Measurements from ENCODE around the gene BDKRB1.
A peak's percentile ranks its signal among the peaks of the same experiment; 100 is the strongest.

The BDKRB1 gene

DNA sequence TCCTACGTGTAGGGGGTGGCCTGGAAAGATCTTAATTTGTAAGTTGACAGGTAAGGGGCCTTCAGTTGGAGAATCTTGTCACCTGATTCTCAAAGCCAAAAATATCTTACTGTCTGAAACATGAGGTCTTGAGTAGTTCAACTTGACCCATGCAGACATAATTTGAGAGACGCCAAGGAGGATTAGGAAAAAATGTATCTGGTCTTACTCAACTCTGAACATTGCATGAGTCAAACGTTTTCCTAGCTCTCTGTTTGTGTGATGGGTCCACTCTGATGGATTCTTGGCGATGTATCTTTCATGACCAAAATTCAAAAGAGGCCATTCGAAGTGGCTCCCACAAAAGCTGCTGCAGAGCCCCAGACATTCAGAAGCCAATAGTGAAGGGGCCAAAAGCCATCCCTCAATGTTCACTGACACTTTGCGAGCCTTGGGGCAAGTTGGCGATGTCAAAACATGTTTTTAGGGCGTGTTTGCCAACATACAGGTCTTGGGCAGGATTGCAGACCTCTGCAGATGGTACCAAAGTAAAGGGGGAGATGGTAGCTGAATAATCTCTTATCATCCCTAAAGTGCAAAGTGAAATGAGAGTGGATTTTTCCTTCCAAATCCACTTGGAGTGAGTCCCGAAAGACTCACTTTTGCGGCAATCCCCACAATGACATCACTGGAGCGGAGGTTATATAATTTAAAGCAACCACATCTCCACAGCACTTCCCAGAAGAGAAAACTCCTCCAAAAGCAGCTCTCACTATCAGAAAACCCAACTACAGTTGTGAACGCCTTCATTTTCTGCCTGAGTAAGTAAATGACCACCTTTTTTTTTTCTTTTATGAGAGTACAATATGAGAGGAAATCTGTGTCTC lies at the start of gene BDKRB1:
BDKRB1 (plus strand) TSS at position 710 of the 866 bp plus-strand sequence. CDS start 7,473 bp downstream, outside the sequence.
- Mint-ChIP-seq H3K36me3 (no peaks in the 10 kb centered on the region), H3K27me3 (peaks cover 41 to 57% of the 10 kb centered on the region in 2 donors), H3K27ac (no peak within 1 kb of the TSS), H3K9me3 (no peaks in the 10 kb centered on the region), H3K4me1 (no peaks in the 10 kb centered on the region), H3K4me3 (no peak within 1 kb of the TSS)
- ATAC-seq (replicated peaks) (no peak), DNase-seq (no peak)

DNA sequence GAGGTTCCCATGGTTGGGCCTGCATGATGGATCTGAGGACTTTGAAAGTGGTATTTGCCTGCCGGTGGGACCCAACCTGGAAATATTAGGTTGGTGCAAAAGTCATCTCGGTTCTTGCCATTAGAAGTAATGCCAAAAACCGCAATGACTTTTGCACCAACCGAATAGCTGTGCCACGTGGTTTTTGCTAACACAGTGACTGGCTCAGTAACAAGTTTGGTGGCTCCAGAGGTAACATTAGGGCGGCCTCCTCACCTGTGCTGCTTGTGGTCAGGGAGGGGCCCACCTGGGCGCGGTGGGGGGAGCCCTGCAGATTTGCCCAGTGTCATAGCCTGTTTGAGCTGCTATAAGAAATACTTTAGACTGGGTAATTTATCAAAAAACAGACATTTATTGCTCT lies 49.5 kb upstream of the BDKRB1 start:
- H3K4me1 Mint-ChIP-seq: peaks cover 5 to 16% of the 10 kb centered on the region in 2 donors
- no peak for DNase-seq
- H3K4me3 Mint-ChIP-seq: no peak overlapping the region
- no peak overlapping the region for H3K27ac Mint-ChIP-seq
- no peak for ATAC-seq (replicated peaks)
- H3K9me3 Mint-ChIP-seq: peaks cover 0 to 3% of the 10 kb centered on the region in 2 donors
- H3K36me3 Mint-ChIP-seq: no peaks in the 10 kb centered on the region
- H3K27me3 Mint-ChIP-seq: peaks cover 52 to 75% of the 10 kb centered on the region in 2 donors

GRCh38 chr14:96207686-96208085 lies 48.3 kb upstream of the BDKRB1 start:
- Mint-ChIP-seq H3K36me3 (no peaks in the 10 kb centered on the region), H3K27me3 (peaks cover 48 to 63% of the 10 kb centered on the region in 2 donors), H3K9me3 (peaks cover 6 to 7% of the 10 kb centered on the region in 2 donors), H3K27ac (no peak overlapping the region), H3K4me1 (peaks cover 5 to 16% of the 10 kb centered on the region in 2 donors), H3K4me3 (no peak overlapping the region)
- ATAC-seq (replicated peaks) (no peak), DNase-seq (no peak)

GRCh38 chr14:96208739-96209138 lies 47.3 kb upstream of the BDKRB1 start:
- no peak for ATAC-seq (replicated peaks)
- DNase-seq: no peak
- Mint-ChIP-seq H3K27ac (peak overlapping the region; percentile 42), H3K36me3 (no peaks in the 10 kb centered on the region), H3K4me1 (peaks cover 5 to 16% of the 10 kb centered on the region in 2 donors), H3K9me3 (peaks cover 6 to 7% of the 10 kb centered on the region in 2 donors), H3K4me3 (no peak overlapping the region), H3K27me3 (peaks cover 45 to 57% of the 10 kb centered on the region in 2 donors)

- Mint-ChIP-seq H3K36me3 (no peaks in the 10 kb centered on the region), H3K27ac (no peak overlapping the region), H3K4me3 (no peak overlapping the region), H3K4me1 (no peaks in the 10 kb centered on the region), H3K9me3 (peaks cover 6 to 7% of the 10 kb centered on the region in 2 donors), H3K27me3 (peaks cover 31 to 57% of the 10 kb centered on the region in 2 donors)
- ATAC-seq (replicated peaks) (no peak), DNase-seq (no peak)
These were observed 43.9 kb upstream of the BDKRB1 start for GRCh38 chr14:96212140-96212539.

- Mint-ChIP-seq H3K9me3 (peaks cover 6 to 7% of the 10 kb centered on the region in 2 donors), H3K4me3 (no peak overlapping the region), H3K27me3 (peaks cover 27 to 55% of the 10 kb centered on the region in 2 donors), H3K36me3 (no peaks in the 10 kb centered on the region), H3K4me1 (no peaks in the 10 kb centered on the region), H3K27ac (no peak overlapping the region)
- DNase-seq (no peak), ATAC-seq (replicated peaks) (no peak)
These were observed 43.1 kb upstream of the BDKRB1 start for GRCh38 chr14:96212896-96213295.

GRCh38 chr14:96213871-96214465 lies 42.0 kb upstream of the BDKRB1 start:
- peaks cover 6 to 7% of the 10 kb centered on the region in 2 donors for H3K9me3 Mint-ChIP-seq
- no peaks in the 10 kb centered on the region for H3K36me3 Mint-ChIP-seq
- ATAC-seq (replicated peaks): no peak
- no peak overlapping the region for H3K27ac Mint-ChIP-seq
- peaks cover 23 to 44% of the 10 kb centered on the region in 2 donors for H3K27me3 Mint-ChIP-seq
- no peak overlapping the region for H3K4me3 Mint-ChIP-seq
- no peaks in the 10 kb centered on the region for H3K4me1 Mint-ChIP-seq
- no peak for DNase-seq

GRCh38 chr14:96214793-96215192 lies 41.2 kb upstream of the BDKRB1 start:
- H3K4me3 Mint-ChIP-seq: no peak overlapping the region
- H3K9me3 Mint-ChIP-seq: peaks cover 6 to 7% of the 10 kb centered on the region in 2 donors
- H3K4me1 Mint-ChIP-seq: no peaks in the 10 kb centered on the region
- DNase-seq (no peak), ATAC-seq (replicated peaks) (no peak)
- peaks cover 27 to 38% of the 10 kb centered on the region in 2 donors for H3K27me3 Mint-ChIP-seq
- H3K36me3 Mint-ChIP-seq: no peaks in the 10 kb centered on the region
- no peak overlapping the region for H3K27ac Mint-ChIP-seq

DNA sequence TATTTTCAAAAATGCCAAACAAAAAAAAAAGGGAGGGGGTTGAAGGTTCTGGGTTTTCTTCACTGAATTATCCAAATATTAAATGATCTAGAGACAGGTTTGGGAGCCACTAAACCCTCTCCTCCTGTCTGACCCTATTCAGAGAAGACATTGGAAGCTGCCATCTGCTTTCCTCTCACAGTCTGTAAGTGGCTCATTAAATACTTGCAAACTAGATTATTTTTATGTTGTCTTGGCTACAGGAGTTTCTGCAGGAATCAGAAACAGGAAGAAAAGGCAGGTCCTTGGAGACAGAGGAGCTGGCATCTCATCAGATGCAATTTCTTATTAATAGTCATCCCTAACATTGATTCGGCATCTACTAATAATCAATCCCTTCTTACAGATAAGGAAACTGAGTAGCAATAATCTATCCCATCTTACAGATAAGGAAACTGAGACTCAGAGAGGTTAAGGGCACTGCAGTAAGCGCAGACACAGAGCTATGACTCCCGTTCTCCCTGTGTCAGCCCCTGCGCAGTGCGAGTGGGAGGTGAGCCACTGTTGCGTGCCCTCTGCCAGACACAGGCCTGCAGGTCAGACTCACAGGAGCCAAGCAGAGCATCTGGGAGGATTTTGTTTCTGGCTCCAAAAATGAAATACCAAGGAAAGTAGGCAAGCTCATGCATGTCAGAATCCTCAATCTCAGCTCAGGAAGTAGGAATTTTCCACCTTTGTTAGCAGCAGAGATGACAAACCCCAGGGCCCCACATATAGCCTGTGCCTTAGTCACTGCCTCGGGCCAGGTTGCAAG lies 40.4 kb upstream of the BDKRB1 start:
- H3K36me3 Mint-ChIP-seq: no peaks in the 10 kb centered on the region
- H3K27ac Mint-ChIP-seq: no peak overlapping the region
- no peak for ATAC-seq (replicated peaks)
- H3K4me3 Mint-ChIP-seq: no peak overlapping the region
- H3K9me3 Mint-ChIP-seq: peaks cover 6 to 7% of the 10 kb centered on the region in 2 donors
- DNase-seq: no peak
- no peaks in the 10 kb centered on the region for H3K4me1 Mint-ChIP-seq
- H3K27me3 Mint-ChIP-seq: peaks cover 30 to 38% of the 10 kb centered on the region in 2 donors

GRCh38 chr14:96216627-96217026 lies 39.4 kb upstream of the BDKRB1 start:
- Mint-ChIP-seq H3K4me3 (no peak overlapping the region), H3K9me3 (peaks cover 4 to 6% of the 10 kb centered on the region in 2 donors), H3K36me3 (no peaks in the 10 kb centered on the region), H3K4me1 (no peaks in the 10 kb centered on the region), H3K27ac (no peak overlapping the region), H3K27me3 (peaks cover 33 to 41% of the 10 kb centered on the region in 2 donors)
- DNase-seq (no peak), ATAC-seq (replicated peaks) (no peak)

DNA sequence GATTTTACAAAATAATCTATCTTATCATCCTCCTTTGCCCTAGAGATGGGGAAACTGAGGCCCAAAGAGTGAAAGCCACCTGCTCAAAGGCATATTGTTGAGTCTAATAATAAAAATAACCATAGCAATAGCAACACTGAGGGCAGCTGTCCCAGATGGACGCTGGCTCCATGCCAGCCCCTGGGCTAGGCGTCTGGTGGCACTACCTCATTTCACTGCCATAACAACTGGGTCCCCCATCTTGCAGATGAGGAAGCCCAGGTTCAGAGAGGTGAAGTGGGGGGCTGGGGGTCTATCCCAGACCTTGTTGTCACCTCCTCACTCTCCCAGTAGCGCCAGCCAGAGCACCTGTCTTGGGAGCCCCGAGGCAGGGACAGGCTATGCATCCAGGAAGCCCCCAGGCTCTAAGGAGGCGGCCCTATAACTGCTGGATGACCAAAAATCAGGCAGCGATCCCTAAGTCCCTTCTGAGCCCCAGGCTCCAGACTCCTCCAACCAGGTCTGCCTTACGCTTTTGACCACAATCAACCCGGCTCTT lies 38.6 kb upstream of the BDKRB1 start:
- no peak for DNase-seq
- H3K4me1 Mint-ChIP-seq: no peaks in the 10 kb centered on the region
- H3K4me3 Mint-ChIP-seq: no peak overlapping the region
- peaks cover under 1% of the 10 kb centered on the region in 2 donors for H3K9me3 Mint-ChIP-seq
- H3K27me3 Mint-ChIP-seq: peaks cover 30 to 41% of the 10 kb centered on the region in 2 donors
- H3K27ac Mint-ChIP-seq: no peak overlapping the region
- ATAC-seq (replicated peaks): no peak
- no peaks in the 10 kb centered on the region for H3K36me3 Mint-ChIP-seq

- Mint-ChIP-seq H3K27me3 (peaks cover 17 to 19% of the 10 kb centered on the region in 2 donors), H3K4me3 (no peak overlapping the region), H3K4me1 (no peaks in the 10 kb centered on the region), H3K36me3 (no peaks in the 10 kb centered on the region), H3K9me3 (no peaks in the 10 kb centered on the region), H3K27ac (no peak overlapping the region)
- ATAC-seq (replicated peaks) (no peak), DNase-seq (no peak)
These were observed 34.8 kb upstream of the BDKRB1 start for GRCh38 chr14:96221109-96221650.

DNA sequence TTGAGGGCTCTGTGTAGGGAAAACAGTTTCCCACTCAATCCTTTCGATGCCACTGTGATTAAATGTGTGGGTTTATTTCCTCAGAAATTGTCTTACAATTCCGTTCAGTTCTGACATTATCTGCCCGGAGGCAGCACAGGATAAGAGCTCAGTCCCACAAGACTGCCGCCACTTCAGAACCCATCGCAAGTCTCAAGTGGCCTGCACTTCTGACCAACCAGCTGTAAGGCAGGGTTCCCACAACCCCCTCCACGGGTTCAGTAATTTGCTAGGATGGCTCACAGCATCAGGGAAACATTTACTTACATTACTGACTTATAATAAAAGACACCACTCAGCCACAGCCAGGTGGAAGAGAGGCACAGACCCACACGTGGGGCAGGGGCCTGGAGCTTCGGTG lies 34.2 kb upstream of the BDKRB1 start:
- Mint-ChIP-seq H3K9me3 (no peaks in the 10 kb centered on the region), H3K36me3 (no peaks in the 10 kb centered on the region), H3K4me3 (no peak overlapping the region), H3K4me1 (no peaks in the 10 kb centered on the region), H3K27ac (no peak overlapping the region), H3K27me3 (peaks cover 12 to 19% of the 10 kb centered on the region in 2 donors)
- DNase-seq (no peak), ATAC-seq (replicated peaks) (no peak)
